Vagina (tissue), 2 donors: ENCODE measurements around the gene NDOR1. TPM values are rescaled to one million over a fixed set of nuclear protein-coding genes. Genes with fewer than 3 reads are reported as not detected.

Experiments
- DNase-seq, 2 donors: peaks; one replicate each; pipeline ENCODE4 v3.0.0-alpha.2; 2017; ENCODE audit errors: extremely low spot score in 2 of 2
- H3K27ac ChIP-seq: fragments of 200-600 bp; sonication (generic); one replicate; pipeline ENCODE4 v1.5.1; 2019
- H3K27me3 ChIP-seq: fragments of 200-600 bp; sonication (generic); one replicate; pipeline ENCODE4 v1.5.1; 2019
- H3K36me3 ChIP-seq, 2 donors: fragments of 200-600 bp; sonication (generic); one replicate each; pipeline ENCODE4 v1.5.1; 2017 to 2019
- H3K4me1 ChIP-seq: fragments of 200-600 bp; sonication (generic); one replicate; pipeline ENCODE4 v1.5.1; 2019
- H3K4me3 ChIP-seq, 2 donors: fragments of 200-600 bp; sonication (generic); 1 replicate in 1 of 2; 2 replicates in 1 of 2; pipeline ENCODE4 v1.5.1; 2016 to 2019
- H3K9me3 ChIP-seq: fragments of 200-600 bp; sonication (generic); one replicate; pipeline ENCODE4 v1.5.1; 2019
- CTCF ChIP-seq, 3 experiments: fragments of 450-650 bp in 2 of 3; fragments of 200-600 bp in 1 of 3; sonication (generic) in 1 of 3; IDR thresholded peaks; one replicate each; pipeline ENCODE4 v1.5.1; 2017 to 2019; ENCODE audit warnings: antibody characterized with exemption in 3 of 3, mild to moderate bottlenecking in 2 of 3, moderate library complexity in 2 of 3
- POLR2A ChIP-seq, 2 donors: fragments of 450-650 bp; IDR thresholded peaks; one replicate each; pipeline ENCODE4 v1.6.1; 2017; ENCODE audit warnings: antibody characterized with exemption in 2 of 2, mild to moderate bottlenecking in 2 of 2, moderate library complexity in 2 of 2
- POLR2AphosphoS5 ChIP-seq, 2 donors: sonication (generic); formaldehyde crosslinking; IDR thresholded peaks; one replicate each; pipeline ENCODE4 v1.9.0; 2017; ENCODE audit warnings: antibody characterized with exemption in 2 of 2, mild to moderate bottlenecking in 2 of 2, low read depth in 1 of 2; ENCODE audit not compliant: insufficient read depth in 1 of 2
- intact Hi-C: fragments of 100-400 bp; cut with DNase I; formaldehyde crosslinking; loops from one replicate; pipeline ENCODE4 v1.15.1; 2023
- total RNA-seq: library from RNA; depleted of rRNA; stranded (reverse); fragments of >200 nt; gene quantifications from one replicate; pipeline ENCODE4 v1.2.3, GENCODE V29; 2016

NDOR1 gene
- total RNA-seq, 1 donor from 2014 or later, result 12.0 TPM

GRCh38 chr9:137219757-137220316, 14.3 kb downstream of the NDOR1 start:
- Histone ChIP-seq H3K27ac (no peak overlapping the region), H3K9me3 (no peaks in the 10 kb centered on the region), H3K27me3 (no peaks in the 10 kb centered on the region), H3K4me3 (no peak overlapping the region), H3K36me3 (no peaks in the 10 kb centered on the region), H3K4me1 (peaks cover 43% of the 10 kb centered on the region)
- DNase-seq, result no peak
- TF ChIP-seq POLR2AphosphoS5 (IDR thresholded peaks at IDR 0.05; ENCODE audit: insufficient read depth in 1 of 2, low read depth in 1 of 2) (no peak), CTCF (IDR thresholded peaks at IDR 0.05) (no peak), POLR2A (IDR thresholded peaks at IDR 0.05) (no peak)
- intact Hi-C loops, result no loop called here

GRCh38 chr9:137220317-137221094, 15.0 kb downstream of the NDOR1 start:
- DNase-seq, result no peak
- TF ChIP-seq CTCF (IDR thresholded peaks at IDR 0.05), result no peak
- no peak for TF ChIP-seq POLR2A (IDR thresholded peaks at IDR 0.05)
- TF ChIP-seq POLR2AphosphoS5 (IDR thresholded peaks at IDR 0.05; ENCODE audit: insufficient read depth in 1 of 2, low read depth in 1 of 2), result no peak
- no peaks in the 10 kb centered on the region for H3K27me3 ChIP-seq
- no peak overlapping the region for H3K27ac ChIP-seq
- H3K4me1 ChIP-seq, result peaks cover 43% of the 10 kb centered on the region
- H3K4me3 ChIP-seq, result no peak overlapping the region
- H3K36me3 ChIP-seq, result no peaks in the 10 kb centered on the region
- intact Hi-C loops, result no loop called here
- no peaks in the 10 kb centered on the region for H3K9me3 ChIP-seq

GRCh38 chr9:137221095-137221505, 15.6 kb downstream of the NDOR1 start:
- no peak for TF ChIP-seq POLR2AphosphoS5 (IDR thresholded peaks at IDR 0.05; ENCODE audit: insufficient read depth in 1 of 2, low read depth in 1 of 2)
- TF ChIP-seq CTCF (IDR thresholded peaks at IDR 0.05), result no peak
- TF ChIP-seq POLR2A (IDR thresholded peaks at IDR 0.05), result no peak
- Histone ChIP-seq H3K4me1 (peaks cover 43% of the 10 kb centered on the region), H3K27ac (no peak overlapping the region), H3K4me3 (peak overlapping the region in 1 of 2 donors; percentile 61), H3K9me3 (no peaks in the 10 kb centered on the region), H3K36me3 (no peaks in the 10 kb centered on the region), H3K27me3 (no peaks in the 10 kb centered on the region)
- intact Hi-C loops, result no loop called here
- DNase-seq, result no peak

- H3K27ac ChIP-seq, result no peak overlapping the region
Measured at GRCh38 chr9:137221506-137222111, 16.1 kb downstream of the NDOR1 start.

GRCh38 chr9:137222190-137223077, 16.9 kb downstream of the NDOR1 start, which contains the start of gene RNF208:
RNF208 (minus strand) TSS chr9:137222240; CDS start chr9:137221212, 1,028 bp downstream.
- peak within 1 kb of the TSS; percentile 77 for H3K27ac ChIP-seq
- TF ChIP-seq POLR2AphosphoS5 (IDR thresholded peaks at IDR 0.05; ENCODE audit: insufficient read depth in 1 of 2, low read depth in 1 of 2) (no peak), CTCF (IDR thresholded peaks at IDR 0.05) (no peak), POLR2A (IDR thresholded peaks at IDR 0.05) (no peak)
- H3K4me1 ChIP-seq, result peaks cover 50% of the 10 kb centered on the region
- intact Hi-C loops, result no loop called here
- peak within 1 kb of the TSS; percentile 65 to 86 for H3K4me3 ChIP-seq
- no peak for DNase-seq
- H3K27me3 ChIP-seq, result no peaks in the 10 kb centered on the region
- no peaks in the 10 kb centered on the region for H3K36me3 ChIP-seq
- H3K9me3 ChIP-seq, result no peaks in the 10 kb centered on the region

More at GRCh38 chr9:137221506-137222111, 16.1 kb downstream of the NDOR1 start:
- Histone ChIP-seq H3K36me3 (no peaks in the 10 kb centered on the region), H3K4me1 (peaks cover 43% of the 10 kb centered on the region), H3K27me3 (no peaks in the 10 kb centered on the region), H3K4me3 (peak overlapping the region; percentile 36 to 61), H3K9me3 (no peaks in the 10 kb centered on the region)
- DNase-seq, result no peak
- no peak for TF ChIP-seq POLR2AphosphoS5 (IDR thresholded peaks at IDR 0.05; ENCODE audit: insufficient read depth in 1 of 2, low read depth in 1 of 2)
- intact Hi-C loops, result no loop called here
